Measurements from ENCODE around the gene DUOX1.

The DUOX1 gene

GRCh38 chr15:45168286-45168685, 38.5 kb downstream of the DUOX1 start:
- DNase-seq (ENCODE audit: low read depth in 2 of 2), result no peak

- DNase-seq (ENCODE audit: low read depth in 2 of 2), result no peak
Measured at GRCh38 chr15:45168751-45169551, 39.2 kb downstream of the DUOX1 start.

- DNase-seq (ENCODE audit: low read depth in 2 of 2), result no peak
Measured at GRCh38 chr15:45169608-45170480, 40.0 kb downstream of the DUOX1 start.

GRCh38 chr15:45171912-45172311, 42.1 kb downstream of the DUOX1 start:
- no peak for DNase-seq (ENCODE audit: low read depth in 2 of 2)

GRCh38 chr15:45174069-45174468, 44.3 kb downstream of the DUOX1 start:
- DNase-seq (ENCODE audit: low read depth in 2 of 2), result no peak

- DNase-seq (ENCODE audit: low read depth in 2 of 2), result no peak
Measured at GRCh38 chr15:45174577-45174976, 44.8 kb downstream of the DUOX1 start.

GRCh38 chr15:45177285-45177684, 47.5 kb downstream of the DUOX1 start:
- no peak for DNase-seq (ENCODE audit: low read depth in 2 of 2)

- DNase-seq (ENCODE audit: low read depth in 2 of 2), result peak in 1 of 2 donors; percentile 34
Measured at GRCh38 chr15:45179221-45179985, 49.6 kb downstream of the DUOX1 start.

GRCh38 chr15:45180201-45180600, 50.4 kb downstream of the DUOX1 start:
- no peak for DNase-seq (ENCODE audit: low read depth in 2 of 2)

GRCh38 chr15:45180648-45181436, 51.0 kb downstream of the DUOX1 start:
- no peak for DNase-seq (ENCODE audit: low read depth in 2 of 2)

GRCh38 chr15:45181491-45182285, 51.9 kb downstream of the DUOX1 start:
- DNase-seq (ENCODE audit: low read depth in 2 of 2), result no peak

GRCh38 chr15:45182996-45183395, 53.2 kb downstream of the DUOX1 start:
- DNase-seq (ENCODE audit: low read depth in 2 of 2), result no peak

- DNase-seq (ENCODE audit: low read depth in 2 of 2), result no peak
Measured at GRCh38 chr15:45183511-45183910, 53.7 kb downstream of the DUOX1 start.

- DNase-seq (ENCODE audit: low read depth in 2 of 2), result no peak
Measured at GRCh38 chr15:45184562-45185041, 54.8 kb downstream of the DUOX1 start.

- no peak for DNase-seq (ENCODE audit: low read depth in 2 of 2)
Measured at GRCh38 chr15:45185069-45185779, 55.4 kb downstream of the DUOX1 start.

GRCh38 chr15:45185903-45186770, 56.3 kb downstream of the DUOX1 start:
- DNase-seq (ENCODE audit: low read depth in 2 of 2), result no peak

- no peak for DNase-seq (ENCODE audit: low read depth in 2 of 2)
Measured at GRCh38 chr15:45186771-45187577, 57.2 kb downstream of the DUOX1 start.

GRCh38 chr15:45187578-45187893, 57.7 kb downstream of the DUOX1 start:
- DNase-seq (ENCODE audit: low read depth in 2 of 2), result no peak

Data from stimulated activated CD8-positive, alpha-beta memory T cell treated with anti-CD3 and anti-CD28 coated beads, Interleukin-2, amount 100 ng/mL, for 1 hour (primary cell).